Middle frontal gyrus (tissue), 1 donor: Measurements from ENCODE around the gene SPHK2.
"Not testable (repeated sequence)": the region's sequence is repeated elsewhere in the genome, so short reads cannot be mapped to it uniquely, and the experiment has no call there.

Experiments
- DNase-seq: peaks from one replicate; pipeline ENCODE4 v3.0.0-alpha.2; 2015; ENCODE audit warnings: low spot score; ENCODE audit errors: extremely low spot score

Gene SPHK2

GRCh38 chr19:48680006-48680405 is 60.7 kb downstream of the SPHK2 start:
- DNase-seq, result not testable (repeated sequence)
